DND-41 (cell line): ENCODE results near the gene MTF1.

Source experiments
- CTCF ChIP-seq: IDR thresholded peaks from 2 replicates; pipeline ENCODE4 v1.5.1; 2012; ENCODE audit warnings: borderline replicate concordance, low read length, moderate library complexity, mild to moderate bottlenecking; ENCODE audit not compliant: poor library complexity, severe bottlenecking; ENCODE audit errors: extremely low read depth
- EZH2 ChIP-seq: IDR thresholded peaks from 3 replicates; pipeline ENCODE4 v1.6.1; 2012; ENCODE audit warnings: borderline replicate concordance, low read depth, mild to moderate bottlenecking, moderate library complexity, low read length, inconsistent platforms; ENCODE audit not compliant: severe bottlenecking

- TF ChIP-seq CTCF: no peak
- TF ChIP-seq EZH2: no peak
Observed at GRCh38 chr1:37844536-37844935, 14.9 kb downstream of the MTF1 start.
